ENCODE measurements around the gene LMNA. TPM values are rescaled to one million over a fixed set of nuclear protein-coding genes. Genes with fewer than 3 reads are reported as not detected.

The LMNA gene
- total RNA-seq, 1 donor from 2014 or later = 92.7 TPM

GRCh38 chr1:156073740-156074139 is 40.8 kb upstream of the LMNA start:
- H3K27me3 Mint-ChIP-seq = no peaks in the 10 kb centered on the region
- peaks cover 46% of the 10 kb centered on the region for H3K4me1 Mint-ChIP-seq (ENCODE audit: low read depth)
- no peak for DNase-seq (ENCODE audit: low spot score, unreplicated experiment)
- H3K4me3 Mint-ChIP-seq (ENCODE audit: low read depth) = no peak overlapping the region
- TF ChIP-seq, protein P1, sequence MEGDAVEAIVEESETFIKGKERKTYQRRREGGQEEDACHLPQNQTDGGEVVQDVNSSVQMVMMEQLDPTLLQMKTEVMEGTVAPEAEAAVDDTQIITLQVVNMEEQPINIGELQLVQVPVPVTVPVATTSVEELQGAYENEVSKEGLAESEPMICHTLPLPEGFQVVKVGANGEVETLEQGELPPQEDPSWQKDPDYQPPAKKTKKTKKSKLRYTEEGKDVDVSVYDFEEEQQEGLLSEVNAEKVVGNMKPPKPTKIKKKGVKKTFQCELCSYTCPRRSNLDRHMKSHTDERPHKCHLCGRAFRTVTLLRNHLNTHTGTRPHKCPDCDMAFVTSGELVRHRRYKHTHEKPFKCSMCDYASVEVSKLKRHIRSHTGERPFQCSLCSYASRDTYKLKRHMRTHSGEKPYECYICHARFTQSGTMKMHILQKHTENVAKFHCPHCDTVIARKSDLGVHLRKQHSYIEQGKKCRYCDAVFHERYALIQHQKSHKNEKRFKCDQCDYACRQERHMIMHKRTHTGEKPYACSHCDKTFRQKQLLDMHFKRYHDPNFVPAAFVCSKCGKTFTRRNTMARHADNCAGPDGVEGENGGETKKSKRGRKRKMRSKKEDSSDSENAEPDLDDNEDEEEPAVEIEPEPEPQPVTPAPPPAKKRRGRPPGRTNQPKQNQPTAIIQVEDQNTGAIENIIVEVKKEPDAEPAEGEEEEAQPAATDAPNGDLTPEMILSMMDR (IDR thresholded peaks at IDR 0.05; ENCODE audit: unreplicated experiment) = no peak
- H3K9me3 Mint-ChIP-seq (ENCODE audit: low read depth) = no peaks in the 10 kb centered on the region
- H3K36me3 Mint-ChIP-seq (ENCODE audit: insufficient read depth) = peaks cover 29% of the 10 kb centered on the region
- H3K27ac Mint-ChIP-seq = peak overlapping the region; percentile 94

- peaks cover 35% of the 10 kb centered on the region for H3K36me3 Mint-ChIP-seq (ENCODE audit: insufficient read depth)
- H3K4me1 Mint-ChIP-seq (ENCODE audit: low read depth) = peaks cover 56% of the 10 kb centered on the region
- no peaks in the 10 kb centered on the region for H3K9me3 Mint-ChIP-seq (ENCODE audit: low read depth)
- TF ChIP-seq, protein P1 (IDR thresholded peaks at IDR 0.05; ENCODE audit: unreplicated experiment) = no peak
- peak overlapping the region; percentile 0 for H3K27ac Mint-ChIP-seq
- no peak overlapping the region for H3K4me3 Mint-ChIP-seq (ENCODE audit: low read depth)
- DNase-seq (ENCODE audit: low spot score, unreplicated experiment) = no peak
- no peaks in the 10 kb centered on the region for H3K27me3 Mint-ChIP-seq
Observed at GRCh38 chr1:156074661-156075060, 39.9 kb upstream of the LMNA start.

GRCh38 chr1:156075162-156075561 is 39.3 kb upstream of the LMNA start:
- TF ChIP-seq, protein P1 (IDR thresholded peaks at IDR 0.05; ENCODE audit: unreplicated experiment) = no peak
- DNase-seq (ENCODE audit: low spot score, unreplicated experiment) = no peak
- H3K27me3 Mint-ChIP-seq = no peaks in the 10 kb centered on the region
- peaks cover 59% of the 10 kb centered on the region for H3K4me1 Mint-ChIP-seq (ENCODE audit: low read depth)
- peaks cover 38% of the 10 kb centered on the region for H3K36me3 Mint-ChIP-seq (ENCODE audit: insufficient read depth)
- H3K27ac Mint-ChIP-seq = peak overlapping the region; percentile 75
- H3K4me3 Mint-ChIP-seq (ENCODE audit: low read depth) = no peak overlapping the region
- H3K9me3 Mint-ChIP-seq (ENCODE audit: low read depth) = no peaks in the 10 kb centered on the region

- peaks cover 38% of the 10 kb centered on the region for H3K36me3 Mint-ChIP-seq (ENCODE audit: insufficient read depth)
- H3K27me3 Mint-ChIP-seq = no peaks in the 10 kb centered on the region
- H3K9me3 Mint-ChIP-seq (ENCODE audit: low read depth) = no peaks in the 10 kb centered on the region
- peak overlapping the region; percentile 75 for H3K27ac Mint-ChIP-seq
- H3K4me3 Mint-ChIP-seq (ENCODE audit: low read depth) = no peak overlapping the region
- no peak for DNase-seq (ENCODE audit: low spot score, unreplicated experiment)
- TF ChIP-seq, protein P1 (IDR thresholded peaks at IDR 0.05; ENCODE audit: unreplicated experiment) = no peak
- peaks cover 62% of the 10 kb centered on the region for H3K4me1 Mint-ChIP-seq (ENCODE audit: low read depth)
Observed at GRCh38 chr1:156075775-156076204, 38.7 kb upstream of the LMNA start.

GRCh38 chr1:156076609-156077429 is 37.7 kb upstream of the LMNA start:
- Mint-ChIP-seq H3K36me3 (ENCODE audit: insufficient read depth) (peaks cover 38% of the 10 kb centered on the region), H3K9me3 (ENCODE audit: low read depth) (no peaks in the 10 kb centered on the region), H3K4me1 (ENCODE audit: low read depth) (peaks cover 62% of the 10 kb centered on the region), H3K4me3 (ENCODE audit: low read depth) (peak overlapping the region; percentile 99), H3K27me3 (no peaks in the 10 kb centered on the region), H3K27ac (peak overlapping the region; percentile 63)
- TF ChIP-seq, protein P1 (IDR thresholded peaks at IDR 0.05; ENCODE audit: unreplicated experiment) = no peak
- no peak for DNase-seq (ENCODE audit: low spot score, unreplicated experiment)
